Aorta (tissue), 5 donors: ENCODE data around the gene TSPAN18. TPM values are rescaled to one million over a fixed set of nuclear protein-coding genes. Genes with fewer than 3 reads are reported as not detected.
"Not testable (repeated sequence)": the region's sequence is repeated elsewhere in the genome, so short reads cannot be mapped to it uniquely, and the experiment has no call there.

Experiments used
- ATAC-seq: fragments of 200-7000 bp; cut with Tn5 transposase; one replicate; pipeline ENCODE4 v1.9.1; 2022; ENCODE audit warnings: moderate library complexity; ENCODE audit not compliant: low FRiP score
- DNase-seq, 2 donors: peaks; one replicate each; pipeline ENCODE4 v3.0.0-alpha.2; 2020
- H3K27ac ChIP-seq, 2 donors: one replicate each; pipeline ENCODE4 v1.5.1; 2013; ENCODE audit warnings: low read length in 2 of 2, mild to moderate bottlenecking in 2 of 2, moderate library complexity in 2 of 2, control low read depth in 1 of 2, inconsistent platforms in 1 of 2, low read depth in 1 of 2
- H3K27me3 ChIP-seq, 2 donors: one replicate each; pipeline ENCODE4 v1.6.1; 2013; ENCODE audit warnings: control low read depth in 1 of 2, low read length in 1 of 2, mild to moderate bottlenecking in 1 of 2, moderate library complexity in 1 of 2; ENCODE audit not compliant: insufficient read depth in 2 of 2, control insufficient read depth in 1 of 2
- H3K36me3 ChIP-seq, 2 donors: one replicate each; pipeline ENCODE4 v1.6.1; 2013; ENCODE audit warnings: control low read depth in 1 of 2, low read length in 1 of 2, mild to moderate bottlenecking in 1 of 2; ENCODE audit not compliant: insufficient read depth in 2 of 2, control insufficient read depth in 1 of 2
- H3K4me1 ChIP-seq, 2 donors: one replicate each; pipeline ENCODE4 v1.6.1; 2013; ENCODE audit warnings: low read length in 2 of 2, control low read depth in 1 of 2, mild to moderate bottlenecking in 1 of 2, moderate library complexity in 1 of 2; ENCODE audit not compliant: insufficient read depth in 2 of 2, control insufficient read depth in 1 of 2
- H3K4me3 ChIP-seq, 2 donors: one replicate each; pipeline ENCODE4 v1.5.1; 2013; ENCODE audit warnings: low read length in 2 of 2, control low read depth in 1 of 2, mild to moderate bottlenecking in 1 of 2
- H3K9me3 ChIP-seq: one replicate; pipeline ENCODE4 v1.6.1; 2013; ENCODE audit warnings: mild to moderate bottlenecking, low read length; ENCODE audit not compliant: control insufficient read depth
- WGBS, 2 donors: extraction: QIAGEN DNeasy Blood & Tissue Kit; methylation state at CpG; one replicate each; pipeline ENCODE4 v1.1.7; 2013; 5-methylcytosine and 5-hydroxymethylcytosine counted together
- intact Hi-C, 2 donors: fragments of 100-400 bp; cut with DNase I; formaldehyde crosslinking; loops; one replicate each; pipeline versions ENCODE4 v1.14.2 to v1.15.0; 2022
- polyA plus RNA-seq, 2 donors: library from polyadenylated mRNA; stranded (reverse); fragments of 200-250 nt; gene quantifications; one replicate each; pipeline ENCODE4 v1.2.3, GENCODE V29; 2013
- total RNA-seq, 2 donors: library from RNA; stranded (reverse); fragmentation: NEBNext Ultra II Directional; extraction: Animal tissue kit (Norgen Biotek cat#: 25700); gene quantifications; one replicate each; pipeline ENCODE4 v1.2.1, GENCODE V29; 2021
- donor health status: healthy with polysubstance abuse.
- donor health status: Bipolar disorder and iron deficiency.
- donor health status: DM: no; HTN: no; CAD: no.
- donor health status: DM: no; HTN: no; CAD: no.
- donor health status: DM: yes; HTN: yes; CAD: no.

Gene TSPAN18
- total and polyA plus RNA-seq, 4 donors, result 1.0 to 44.9 (median 18.0) TPM

DNA sequence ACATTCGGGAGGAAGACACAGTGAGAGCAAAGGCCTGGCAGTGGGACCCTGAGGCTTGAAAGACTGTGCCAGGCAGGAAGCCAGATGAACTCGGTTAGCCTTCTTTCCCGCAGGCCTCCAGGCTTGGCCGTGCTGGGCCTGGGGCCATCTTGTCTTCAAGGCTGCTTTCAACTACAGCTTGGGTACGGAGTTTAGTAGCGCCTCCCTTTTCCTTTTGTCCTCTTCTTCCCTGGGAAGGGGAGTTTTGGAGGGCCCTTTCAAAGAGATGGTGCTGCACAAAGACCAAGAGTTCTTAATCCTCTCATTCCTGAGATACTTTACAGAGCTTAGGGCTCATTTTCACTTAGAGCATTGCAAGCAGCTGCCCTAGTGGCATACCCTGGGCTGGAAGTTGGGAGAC lies 136.5 kb downstream of the TSPAN18 start:
- Histone ChIP-seq H3K4me3 (no peak overlapping the region), H3K9me3 (no peaks in the 10 kb centered on the region), H3K27ac (peak overlapping the region in 1 of 2 donors; percentile 68), H3K4me1 (peaks cover 0 to 1% of the 10 kb centered on the region in 2 donors), H3K36me3 (no peaks in the 10 kb centered on the region), H3K27me3 (no peaks in the 10 kb centered on the region)
- DNase-seq (no peak), ATAC-seq (no peak)
- intact Hi-C loops, result loop anchor here (5.0 to 10.0 kb wide), 2 partner anchors 101 to 108 kb away; no protein-coding TSS in a partner anchor
- WGBS, 2 donors, result 67 to 86% methylated on average over 6 of the region's 6 CpGs

DNA sequence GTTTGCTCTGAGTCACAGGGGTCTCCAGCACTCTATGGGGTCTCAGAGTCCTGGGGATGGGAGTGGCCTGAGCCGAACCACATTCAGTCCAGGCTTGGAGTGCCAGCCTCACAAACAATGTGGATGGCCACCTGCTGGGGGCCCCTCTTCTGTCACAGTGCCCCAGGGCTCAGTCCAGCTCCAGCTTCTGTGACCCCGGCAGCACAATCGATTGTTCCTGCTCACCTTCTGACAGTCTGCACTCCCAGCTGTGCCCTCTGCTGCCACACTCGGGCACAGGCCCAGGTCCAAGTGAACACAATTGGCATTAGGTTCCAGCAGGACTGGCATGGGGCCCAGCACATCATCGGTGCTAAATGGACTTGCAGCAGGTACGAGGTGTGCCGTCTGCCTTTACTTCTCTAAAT lies 139.1 kb downstream of the TSPAN18 start:
- H3K36me3 ChIP-seq, result no peaks in the 10 kb centered on the region
- no peaks in the 10 kb centered on the region for H3K9me3 ChIP-seq
- ATAC-seq (no peak), DNase-seq (no peak)
- intact Hi-C loops, result loop anchor here in 1 of 2 donors (10.0 kb wide), 1 partner anchor 111 kb away; no protein-coding TSS in a partner anchor
- peaks cover 0 to 1% of the 10 kb centered on the region in 2 donors for H3K4me1 ChIP-seq
- no peaks in the 10 kb centered on the region for H3K27me3 ChIP-seq
- no peak overlapping the region for H3K27ac ChIP-seq
- no peak overlapping the region for H3K4me3 ChIP-seq
- WGBS, 2 donors, result 32 to 52% methylated on average over 7 of the region's 7 CpGs

DNA sequence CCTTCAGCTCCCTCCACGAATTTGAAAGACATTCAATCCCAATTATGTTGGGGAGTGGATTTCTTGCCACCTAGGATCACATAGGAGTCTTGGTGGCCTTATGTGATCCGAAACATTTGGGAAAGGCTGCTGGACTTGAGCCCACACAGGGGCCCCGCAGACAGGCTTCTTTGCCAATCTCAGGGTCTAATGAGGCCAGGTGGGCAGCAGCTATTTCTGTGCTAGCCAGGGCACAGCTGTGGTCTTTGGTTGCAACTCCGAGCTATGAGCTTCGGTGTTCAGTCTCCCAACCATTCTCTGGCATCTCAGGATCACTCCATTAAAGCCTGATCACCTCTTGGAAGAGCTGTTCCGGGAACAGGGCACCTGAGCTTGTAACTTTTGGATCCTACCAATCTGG lies 139.5 kb downstream of the TSPAN18 start:
- WGBS, 2 donors, result 40 to 60% methylated on average over 6 of the region's 6 CpGs
- H3K27ac ChIP-seq, result no peak overlapping the region

DNA sequence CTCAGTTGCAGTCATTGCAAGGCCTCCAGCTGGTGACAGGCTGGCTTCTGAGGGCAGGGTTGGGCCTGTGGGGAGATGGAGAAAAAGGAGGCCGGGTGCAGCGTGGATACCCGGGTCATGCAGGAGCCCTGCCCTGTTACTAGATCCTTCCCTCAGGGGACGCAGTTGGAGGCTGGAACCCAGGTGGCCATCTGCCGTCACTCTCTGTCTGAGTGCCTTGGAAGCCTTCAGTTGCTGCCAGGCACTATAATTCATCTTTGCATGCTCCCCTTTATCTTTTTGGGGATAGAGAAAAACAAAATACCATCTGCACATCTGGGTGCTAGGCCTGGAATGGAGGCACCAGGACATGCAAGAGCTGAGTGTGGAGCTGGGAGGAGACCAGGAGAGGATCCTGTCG lies 141.3 kb downstream of the TSPAN18 start:
- no peak for ATAC-seq
- Histone ChIP-seq H3K27ac (no peak overlapping the region), H3K27me3 (no peaks in the 10 kb centered on the region), H3K4me3 (no peak overlapping the region), H3K36me3 (no peaks in the 10 kb centered on the region), H3K9me3 (no peaks in the 10 kb centered on the region), H3K4me1 (peaks cover 0 to 1% of the 10 kb centered on the region in 2 donors)
- 93 to 97% methylated on average over 6 of the region's 6 CpGs for WGBS, 2 donors
- DNase-seq, result no peak
- intact Hi-C loops, result loop anchor here in 1 of 2 donors (10.0 kb wide), 1 partner anchor 113 kb away; no protein-coding TSS in a partner anchor

More for the DNA sequence above, 139.5 kb downstream of the TSPAN18 start:
- intact Hi-C loops, result loop anchor here in 1 of 2 donors (10.0 kb wide), 1 partner anchor 111 kb away; no protein-coding TSS in a partner anchor
- peaks cover 0 to 1% of the 10 kb centered on the region in 2 donors for H3K4me1 ChIP-seq
- H3K36me3 ChIP-seq, result no peaks in the 10 kb centered on the region
- DNase-seq (no peak), ATAC-seq (no peak)
- no peaks in the 10 kb centered on the region for H3K27me3 ChIP-seq
- H3K9me3 ChIP-seq, result no peaks in the 10 kb centered on the region
- no peak overlapping the region for H3K4me3 ChIP-seq

DNA sequence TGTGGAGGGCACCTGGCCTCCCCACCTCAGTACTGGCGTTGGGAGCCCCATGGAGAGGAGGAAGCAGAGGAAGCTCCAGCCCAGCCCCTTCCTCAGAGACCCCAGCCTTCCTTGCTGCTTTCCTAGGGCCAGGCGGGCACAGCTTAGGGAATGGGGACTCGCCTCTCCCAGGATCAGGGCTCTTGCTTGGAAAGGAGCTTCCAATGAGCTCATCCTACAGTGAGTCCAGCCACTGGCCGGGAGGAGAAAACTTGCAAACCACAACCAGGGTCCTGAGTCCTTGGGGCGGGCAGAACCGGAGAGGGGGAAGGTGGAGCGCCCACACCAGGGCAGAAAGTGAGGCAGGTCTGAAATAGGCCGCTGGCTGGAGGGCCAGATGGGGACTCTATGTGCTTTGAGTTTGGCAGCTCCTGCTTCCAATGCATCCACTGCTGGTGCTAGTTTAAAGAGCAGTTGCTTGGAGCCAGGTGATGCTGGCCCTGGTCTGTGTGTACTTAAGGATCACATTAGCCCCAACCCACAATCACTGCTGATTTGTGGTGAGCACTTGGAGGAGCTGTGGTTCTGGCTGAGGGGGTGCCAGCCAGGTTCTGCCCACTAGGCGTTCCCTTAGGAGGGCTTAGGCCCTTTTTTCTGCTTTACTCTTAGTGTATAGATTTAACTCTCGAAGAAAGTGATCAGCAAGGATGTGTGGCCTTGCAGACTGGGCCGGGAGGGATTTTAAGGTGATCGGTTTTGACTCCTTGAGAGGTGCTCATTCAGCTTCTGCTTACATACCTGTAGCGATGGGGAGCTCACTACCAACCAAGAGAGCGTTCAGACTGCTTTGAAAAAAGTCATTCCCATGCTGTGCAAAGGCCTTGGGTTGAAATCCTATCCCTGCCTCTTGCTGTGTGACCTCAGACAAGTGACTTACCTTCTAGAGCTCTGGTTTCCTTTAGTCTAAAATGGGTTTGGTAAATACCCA lies 142.0 kb downstream of the TSPAN18 start:
- no peak for ATAC-seq
- WGBS, 2 donors, result 94 to 97% methylated on average over 14 of the region's 14 CpGs
- H3K27ac ChIP-seq, result no peak overlapping the region
- no peaks in the 10 kb centered on the region for H3K36me3 ChIP-seq
- intact Hi-C loops, result loop anchor here in 1 of 2 donors (10.0 kb wide), 1 partner anchor 114 kb away; no protein-coding TSS in a partner anchor
- H3K4me1 ChIP-seq, result peaks cover 0 to 1% of the 10 kb centered on the region in 2 donors
- H3K27me3 ChIP-seq, result no peaks in the 10 kb centered on the region
- DNase-seq, result no peak
- no peak overlapping the region for H3K4me3 ChIP-seq
- H3K9me3 ChIP-seq, result no peaks in the 10 kb centered on the region

DNA sequence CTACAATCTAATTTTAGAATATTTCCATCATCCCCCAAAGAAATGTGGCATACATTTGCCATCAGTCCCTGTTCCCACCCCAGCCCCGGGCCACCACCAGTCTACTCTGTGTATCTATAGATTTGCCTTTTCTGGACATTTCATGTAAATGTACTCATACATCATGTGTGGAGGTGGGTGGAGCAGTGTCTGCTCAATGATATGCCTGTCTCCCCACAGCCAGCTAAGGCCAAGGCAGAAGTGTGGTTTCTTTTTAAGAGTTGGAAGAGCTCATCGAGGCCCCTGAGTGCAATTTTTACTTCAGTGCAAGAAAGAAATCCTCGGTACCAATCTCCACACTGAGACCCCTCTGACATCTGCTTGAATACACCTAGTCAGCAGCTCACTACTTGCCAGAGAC lies 143.4 kb downstream of the TSPAN18 start:
- Histone ChIP-seq H3K36me3 (no peaks in the 10 kb centered on the region), H3K4me1 (peaks cover 0 to 1% of the 10 kb centered on the region in 2 donors), H3K27me3 (no peaks in the 10 kb centered on the region), H3K9me3 (no peaks in the 10 kb centered on the region), H3K27ac (no peak overlapping the region), H3K4me3 (no peak overlapping the region)
- 85 to 89% methylated on average over 3 of the region's 3 CpGs for WGBS, 2 donors
- DNase-seq, result no peak
- ATAC-seq, result no peak
- intact Hi-C loops, result no loop called here

DNA sequence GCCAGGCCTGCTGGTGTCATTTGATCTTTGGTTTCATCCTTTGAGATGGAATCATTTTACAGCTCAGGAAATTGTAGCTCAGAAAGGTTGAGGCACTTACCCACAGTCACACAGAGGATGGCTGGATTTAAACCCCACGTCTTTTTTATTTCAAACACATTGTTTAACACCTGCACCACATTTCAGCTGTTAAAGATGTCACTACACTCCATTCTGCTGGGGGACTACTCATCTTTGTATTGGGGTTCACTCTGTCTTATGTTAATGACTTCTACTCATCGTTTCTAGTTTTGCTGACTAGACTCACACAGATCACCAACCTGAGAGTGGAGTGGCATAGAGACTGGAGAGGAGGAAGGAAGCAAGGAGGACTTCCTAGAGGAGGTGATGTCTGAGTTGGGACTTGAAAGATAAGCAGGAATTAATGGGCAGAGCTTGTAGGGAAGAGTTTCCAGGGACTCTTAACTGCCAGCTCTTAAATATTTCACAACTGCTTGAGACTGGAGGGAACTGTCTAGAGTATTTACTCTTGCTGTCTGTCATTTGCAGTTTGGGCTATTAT lies 143.9 kb downstream of the TSPAN18 start:
- WGBS, 2 donors, result 94 to 98% methylated on average over 2 of the region's 2 CpGs
- intact Hi-C loops, result no loop called here
- ATAC-seq (no peak), DNase-seq (no peak)
- Histone ChIP-seq H3K36me3 (no peaks in the 10 kb centered on the region), H3K27me3 (no peaks in the 10 kb centered on the region), H3K4me3 (no peak overlapping the region), H3K9me3 (no peaks in the 10 kb centered on the region), H3K4me1 (peaks cover 0 to 1% of the 10 kb centered on the region in 2 donors), H3K27ac (no peak overlapping the region)

DNA sequence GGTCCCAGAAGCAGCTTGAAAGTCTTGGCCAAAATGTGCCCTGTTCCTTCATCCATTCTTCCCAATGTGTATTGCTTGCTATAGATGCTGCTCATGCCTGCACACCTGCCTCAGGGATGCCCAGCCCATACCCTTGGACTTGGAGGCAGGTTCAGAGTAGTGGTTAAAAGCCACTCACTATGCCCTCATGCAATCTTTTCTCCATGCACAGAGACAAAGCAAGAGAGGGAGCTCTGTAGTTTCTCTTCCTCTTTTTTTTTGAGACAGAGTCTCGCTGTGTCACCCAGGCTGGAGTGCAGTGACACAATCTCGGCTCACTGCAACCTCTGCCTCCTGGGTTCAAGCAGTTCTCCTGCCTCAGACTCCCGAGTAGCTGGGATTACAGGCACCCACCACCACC lies 144.9 kb downstream of the TSPAN18 start:
- H3K36me3 ChIP-seq, H3K27ac ChIP-seq, H3K27me3 ChIP-seq, ATAC-seq, H3K4me3 ChIP-seq, H3K9me3 ChIP-seq, H3K4me1 ChIP-seq, DNase-seq, intact Hi-C loops: not testable (repeated sequence)
- WGBS, 2 donors, result 95% methylated on average over 3 of the region's 3 CpGs
